Fibroblast of mammary gland (primary cell): ENCODE measurements around the gene NUS1.
"Not testable (repeated sequence)": the region's sequence is repeated elsewhere in the genome, so short reads cannot be mapped to it uniquely, and the experiment has no call there.

ENCODE experiments used
- DNase-seq: peaks from one replicate; pipeline ENCODE4 v3.0.0-alpha.2; 2010; ENCODE audit warnings: low read depth
- H3K4me3 ChIP-seq: 2 replicates; pipeline ENCODE4 v1.5.1; 2011; ENCODE audit warnings: low read depth, mild to moderate bottlenecking, low read length, moderate library complexity; ENCODE audit not compliant: control insufficient read depth
- TF ChIP-seq, protein P1 (sequence below): conservative IDR thresholded peaks from 2 replicates; pipeline ENCODE4 v1.5.1; 2011; ENCODE audit warnings: low read depth, low read length, inconsistent platforms; ENCODE audit not compliant: control insufficient read depth, insufficient read depth

NUS1 gene

DNA sequence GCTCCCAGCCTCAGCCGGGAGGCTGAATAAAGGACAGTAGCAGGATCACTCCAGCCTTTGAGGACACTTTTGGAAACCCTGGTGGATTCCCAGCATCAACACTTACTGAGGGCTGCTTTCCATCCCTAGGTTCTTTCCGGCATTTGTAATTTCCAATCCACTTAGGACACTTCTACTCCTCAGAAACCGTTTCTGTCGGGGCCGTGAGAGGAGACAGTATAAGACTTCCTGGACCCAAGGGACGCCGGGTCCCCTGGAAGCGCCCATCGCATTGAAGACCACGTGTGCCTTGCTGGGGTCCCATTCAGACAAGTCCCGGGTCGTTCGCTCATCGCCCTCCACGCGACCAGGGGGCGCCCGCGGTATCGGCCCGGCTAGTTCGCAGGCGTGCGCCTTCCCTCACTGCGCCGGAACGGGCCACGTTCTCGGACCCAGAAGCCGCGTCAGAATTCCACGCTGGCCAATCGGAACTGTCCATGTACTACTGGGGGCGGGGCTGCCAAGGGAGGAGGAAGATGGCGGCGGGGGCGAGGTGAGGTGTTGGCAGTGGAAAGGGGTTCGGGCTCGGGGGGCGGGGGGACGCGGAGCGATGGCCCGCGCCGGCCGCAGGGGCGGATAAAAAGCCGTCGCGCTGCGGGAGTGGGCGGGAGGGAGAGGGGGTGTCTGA, at the start of gene NUS1:
NUS1 (plus strand) TSS at position 479 of the 667 bp plus-strand sequence. CDS start 202 bp downstream, outside the sequence.
- TF ChIP-seq, protein P1, sequence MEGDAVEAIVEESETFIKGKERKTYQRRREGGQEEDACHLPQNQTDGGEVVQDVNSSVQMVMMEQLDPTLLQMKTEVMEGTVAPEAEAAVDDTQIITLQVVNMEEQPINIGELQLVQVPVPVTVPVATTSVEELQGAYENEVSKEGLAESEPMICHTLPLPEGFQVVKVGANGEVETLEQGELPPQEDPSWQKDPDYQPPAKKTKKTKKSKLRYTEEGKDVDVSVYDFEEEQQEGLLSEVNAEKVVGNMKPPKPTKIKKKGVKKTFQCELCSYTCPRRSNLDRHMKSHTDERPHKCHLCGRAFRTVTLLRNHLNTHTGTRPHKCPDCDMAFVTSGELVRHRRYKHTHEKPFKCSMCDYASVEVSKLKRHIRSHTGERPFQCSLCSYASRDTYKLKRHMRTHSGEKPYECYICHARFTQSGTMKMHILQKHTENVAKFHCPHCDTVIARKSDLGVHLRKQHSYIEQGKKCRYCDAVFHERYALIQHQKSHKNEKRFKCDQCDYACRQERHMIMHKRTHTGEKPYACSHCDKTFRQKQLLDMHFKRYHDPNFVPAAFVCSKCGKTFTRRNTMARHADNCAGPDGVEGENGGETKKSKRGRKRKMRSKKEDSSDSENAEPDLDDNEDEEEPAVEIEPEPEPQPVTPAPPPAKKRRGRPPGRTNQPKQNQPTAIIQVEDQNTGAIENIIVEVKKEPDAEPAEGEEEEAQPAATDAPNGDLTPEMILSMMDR, result peak; percentile 59
- H3K4me3 ChIP-seq, result peak within 1 kb of the TSS; percentile 81
- peak; percentile 96 for DNase-seq

DNA sequence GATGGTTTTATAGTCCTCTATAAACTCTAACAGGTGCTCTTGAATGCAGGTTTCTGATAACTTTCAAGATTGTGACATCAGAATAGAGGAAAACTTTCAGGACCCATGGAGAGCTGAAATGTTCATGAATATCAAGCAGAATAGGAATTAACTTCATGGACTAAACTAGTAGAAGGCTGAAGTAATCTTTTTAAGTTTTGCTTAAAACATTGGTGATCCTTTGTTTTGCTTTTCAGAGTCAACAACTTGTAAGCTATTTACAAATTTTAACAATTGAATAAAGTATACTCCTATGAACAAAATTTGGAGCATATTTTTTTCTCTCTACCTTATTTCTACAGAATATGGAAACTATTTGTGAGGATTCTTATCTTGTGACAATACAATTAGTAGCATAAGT, 47.7 kb upstream of the NUS1 start:
- TF ChIP-seq, protein P1, result no peak
- no peak for DNase-seq
- H3K4me3 ChIP-seq, result no peak overlapping the region

GRCh38 chr6:117629119-117629660, 46.1 kb upstream of the NUS1 start:
- TF ChIP-seq, protein P1, result no peak
- DNase-seq, result no peak
- H3K4me3 ChIP-seq, result no peak overlapping the region

DNA sequence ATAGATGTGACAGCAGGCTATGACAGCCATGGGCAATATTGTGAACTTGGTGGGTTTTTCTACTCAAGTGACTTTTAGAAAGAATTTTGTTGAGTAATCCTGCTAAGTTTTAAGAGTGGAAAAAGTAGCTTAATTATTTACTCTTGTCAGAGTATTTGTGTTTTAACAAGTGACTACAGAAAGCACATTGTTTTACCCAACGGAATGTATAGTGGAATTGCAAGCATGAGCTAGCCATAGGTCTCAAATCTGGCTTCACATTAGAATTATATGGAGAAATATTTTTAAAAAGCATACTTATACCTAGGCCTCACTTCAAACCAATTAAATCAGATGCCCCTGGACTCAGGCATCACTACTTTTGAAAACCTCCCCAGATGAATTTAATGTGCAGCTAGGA, 37.5 kb upstream of the NUS1 start:
- no peak overlapping the region for H3K4me3 ChIP-seq
- TF ChIP-seq, protein P1, result no peak
- DNase-seq, result no peak

- TF ChIP-seq, protein P1, result no peak
Measured at GRCh38 chr6:117642976-117643375, 32.3 kb upstream of the NUS1 start.

GRCh38 chr6:117651984-117652383, 23.3 kb upstream of the NUS1 start:
- not testable (repeated sequence) for DNase-seq, H3K4me3 ChIP-seq

More at GRCh38 chr6:117642976-117643375, 32.3 kb upstream of the NUS1 start:
- no peak for DNase-seq
- no peak overlapping the region for H3K4me3 ChIP-seq

GRCh38 chr6:117653949-117654348, 21.3 kb upstream of the NUS1 start:
- no peak for DNase-seq

More at GRCh38 chr6:117653949-117654348, 21.3 kb upstream of the NUS1 start:
- H3K4me3 ChIP-seq, result no peak overlapping the region
- TF ChIP-seq, protein P1, result no peak
